NCI-H2029 treated with DMSO at 0.1 percent for 48 hours (cell line): ENCODE measurements around the gene ALDH1A1.

ENCODE experiments used
- DNase-seq: peaks from one replicate; lab custom pipeline; 2025; lab: John Stamatoyannopoulos, UW

ALDH1A1 gene

DNA sequence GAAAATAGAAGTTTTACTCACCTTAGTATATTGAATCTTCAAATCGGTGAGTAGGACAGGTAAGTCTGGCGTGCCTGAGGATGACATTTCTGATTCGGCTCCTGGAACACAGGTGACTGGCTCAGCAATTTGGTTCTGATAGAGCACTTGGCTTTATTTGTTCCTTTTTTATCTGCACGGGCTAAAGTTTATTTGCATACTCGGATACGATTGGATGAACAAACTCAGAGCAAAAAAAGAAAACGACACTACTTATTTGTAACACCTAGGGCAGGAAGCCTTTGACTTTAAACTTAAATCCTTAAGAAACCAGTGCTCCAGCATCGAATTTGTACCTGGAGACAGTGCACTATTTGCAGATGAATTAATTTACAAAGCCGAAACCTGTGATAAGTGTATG is at the start of gene ALDH1A1:
ALDH1A1 (minus strand) TSS at position 140 of the 400 bp plus-strand sequence; CDS start at position 87, 53 bp downstream.
- peak; percentile 72 for DNase-seq

DNA sequence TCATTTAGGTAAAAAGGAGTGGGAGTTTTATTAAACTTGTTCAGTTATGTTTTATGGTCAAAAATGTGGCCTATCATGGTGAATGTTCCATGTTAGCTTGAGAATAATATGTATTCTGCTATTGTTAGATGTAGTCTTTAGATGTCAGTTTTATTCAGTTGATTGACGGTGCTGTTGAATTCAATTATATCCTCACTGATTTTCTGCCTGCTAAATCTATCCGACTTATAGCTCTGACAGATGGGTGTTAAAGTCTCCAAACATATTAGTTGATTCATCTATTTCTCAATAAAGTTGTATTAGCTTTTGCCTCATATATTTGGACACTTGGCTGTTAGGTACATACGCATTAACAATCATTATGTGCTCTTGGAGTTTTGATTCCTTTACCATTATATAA is 49.0 kb upstream of the ALDH1A1 start:
- no peak for DNase-seq

DNA sequence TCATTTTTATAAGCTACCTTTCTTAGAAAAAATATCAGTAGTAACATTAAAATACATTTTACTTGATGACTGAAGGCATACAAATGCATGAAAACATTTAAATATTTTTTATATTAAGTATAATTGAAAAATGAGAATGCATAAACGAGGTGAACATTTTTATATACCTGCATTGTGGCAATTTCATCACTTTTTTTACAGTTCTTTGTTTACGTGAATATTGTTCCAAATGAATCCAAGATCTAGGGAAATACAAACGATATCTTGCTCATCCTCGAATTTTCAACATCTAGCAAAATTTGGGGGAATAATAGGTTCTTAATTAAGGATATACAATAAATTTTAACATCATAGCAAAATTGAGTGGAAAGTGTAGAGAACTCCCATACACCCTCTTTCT is 45.5 kb upstream of the ALDH1A1 start:
- DNase-seq: no peak

GRCh38 chr9:72997387-72997995 is 44.6 kb upstream of the ALDH1A1 start:
- DNase-seq: peak; percentile 11

DNA sequence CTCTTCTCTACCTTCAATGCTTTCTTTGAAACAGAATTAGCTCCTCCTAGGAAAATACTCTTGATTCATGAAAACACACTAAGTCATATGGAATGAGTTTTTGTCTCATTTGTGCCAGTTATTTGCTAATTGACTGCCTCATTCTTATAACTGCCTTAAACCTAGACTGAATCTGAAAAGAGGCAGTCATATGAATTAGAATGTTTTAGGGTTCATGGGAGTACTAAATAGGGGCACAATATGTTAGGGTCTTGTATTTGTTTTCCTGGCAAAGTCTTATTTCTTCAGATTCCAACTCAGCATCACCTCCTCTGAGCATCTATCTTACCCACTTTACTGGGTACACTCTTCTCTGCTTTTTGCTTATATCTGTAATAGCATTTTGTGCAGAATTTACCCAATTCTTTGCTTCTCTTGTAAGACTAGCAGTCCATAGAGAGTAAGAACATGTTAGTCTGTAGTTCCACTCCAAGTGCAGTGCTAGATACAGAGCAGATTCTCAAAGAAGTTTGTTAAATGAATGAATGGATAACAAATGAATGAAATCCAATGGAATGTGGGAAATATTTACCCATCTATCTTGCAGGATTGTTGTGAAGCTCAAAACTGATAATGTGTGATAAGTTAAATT is 43.9 kb upstream of the ALDH1A1 start:
- DNase-seq: no peak

DNA sequence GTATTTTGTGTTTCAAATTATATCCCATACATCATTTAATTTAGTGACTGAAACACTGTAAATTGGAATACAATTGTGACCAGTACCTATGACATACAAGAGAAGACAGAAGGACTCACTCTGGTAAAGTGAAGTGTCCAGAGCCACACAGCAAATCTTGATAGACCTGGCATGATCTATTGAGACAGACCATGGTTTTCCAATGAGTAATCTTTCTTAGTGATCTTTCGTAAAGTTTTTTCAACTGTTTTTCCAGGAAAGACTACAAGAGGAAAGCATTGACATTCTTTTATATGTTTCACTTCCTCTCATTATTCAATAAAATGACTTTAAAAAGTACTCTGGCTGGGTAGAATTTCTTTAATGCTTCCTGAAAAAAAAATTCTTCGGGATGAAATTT is 43.3 kb upstream of the ALDH1A1 start:
- no peak for DNase-seq

- DNase-seq: no peak
Measured at GRCh38 chr9:72995131-72996024, 42.5 kb upstream of the ALDH1A1 start.

DNA sequence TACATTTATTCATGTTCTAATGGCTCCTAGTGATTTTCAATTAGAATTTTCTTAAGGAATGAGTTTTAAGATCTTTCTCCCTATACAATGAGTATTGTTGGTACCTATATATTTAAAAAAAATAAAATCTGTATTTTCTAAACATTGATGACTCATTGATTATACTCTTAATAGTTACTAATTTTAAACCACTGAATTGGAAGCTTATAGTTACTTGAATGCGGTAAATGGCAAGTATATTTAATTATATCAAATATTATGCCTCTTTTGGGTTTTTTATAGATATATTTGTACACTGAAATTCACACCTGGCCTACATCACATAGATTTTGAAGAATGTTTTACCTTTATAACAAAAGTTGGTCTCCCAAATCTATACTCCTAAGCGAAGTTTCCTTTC is 38.9 kb upstream of the ALDH1A1 start:
- DNase-seq: no peak

GRCh38 chr9:72990397-72991182 is 37.7 kb upstream of the ALDH1A1 start:
- no peak for DNase-seq

DNA sequence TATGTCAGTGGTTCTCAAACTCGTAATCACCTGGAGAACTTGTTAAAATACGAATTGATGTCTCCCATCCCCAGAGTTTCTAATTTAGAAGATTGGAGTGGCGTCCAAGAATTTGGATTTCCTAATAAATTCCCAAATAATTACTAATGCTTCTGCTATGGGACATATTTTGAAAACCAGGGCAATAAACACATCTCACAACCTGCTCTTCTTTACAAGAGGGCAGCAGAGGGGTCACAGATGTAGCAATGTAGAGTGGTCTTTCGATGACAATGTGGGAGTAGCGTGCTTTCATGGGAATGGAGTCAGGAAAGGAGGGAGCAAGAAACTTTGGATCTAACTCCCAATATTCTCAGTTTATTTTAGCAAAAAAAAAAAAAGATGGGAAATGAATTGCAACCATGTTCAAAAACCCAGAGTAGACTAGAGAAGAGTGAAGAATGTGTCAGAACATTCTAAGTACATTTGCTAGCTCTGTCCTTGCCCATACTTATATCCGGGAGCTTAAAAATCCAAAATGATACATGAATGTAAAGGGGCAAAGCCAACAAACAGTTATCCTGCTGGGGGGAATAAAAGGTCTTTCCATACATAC is 33.8 kb upstream of the ALDH1A1 start:
- no peak for DNase-seq

DNA sequence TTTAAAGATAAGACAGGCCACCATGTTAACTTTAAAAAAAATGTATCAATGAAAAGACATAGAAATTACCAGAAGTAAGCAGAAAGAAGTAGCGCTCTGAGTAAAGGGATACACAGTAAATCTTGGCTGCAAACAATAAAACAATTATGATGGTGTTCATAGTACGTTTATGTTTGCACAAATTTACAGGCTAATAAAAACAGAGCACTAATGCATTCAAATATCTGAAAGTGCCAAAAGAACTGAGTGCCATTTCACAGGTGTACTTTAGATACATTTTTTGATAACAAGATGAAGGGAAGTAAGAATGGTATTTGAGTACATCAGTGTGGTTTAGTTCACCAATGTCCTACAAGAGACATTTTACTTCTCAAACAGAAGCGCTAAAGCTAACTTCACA is 32.9 kb upstream of the ALDH1A1 start:
- DNase-seq: no peak

DNA sequence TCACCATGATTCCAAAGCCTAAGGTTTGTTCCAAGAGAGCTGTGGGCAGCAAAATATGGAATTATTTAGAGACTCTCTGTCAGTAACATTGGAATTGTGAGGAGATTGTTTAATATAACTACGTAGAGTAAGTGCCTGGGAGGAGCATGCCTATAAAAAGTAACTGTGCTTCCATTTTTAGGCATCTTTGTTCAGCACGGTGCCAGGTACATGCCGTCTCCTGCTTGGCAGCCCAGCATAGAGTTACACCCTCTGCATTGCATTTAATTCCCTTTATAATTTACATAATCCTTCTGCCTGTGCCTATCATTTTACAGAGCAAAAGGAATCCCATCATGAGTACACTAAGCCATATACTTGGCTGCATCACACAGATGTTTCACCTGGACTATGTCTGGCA is 32.1 kb upstream of the ALDH1A1 start:
- DNase-seq: no peak

- DNase-seq: no peak
Measured at GRCh38 chr9:72984226-72984947, 31.5 kb upstream of the ALDH1A1 start.

DNA sequence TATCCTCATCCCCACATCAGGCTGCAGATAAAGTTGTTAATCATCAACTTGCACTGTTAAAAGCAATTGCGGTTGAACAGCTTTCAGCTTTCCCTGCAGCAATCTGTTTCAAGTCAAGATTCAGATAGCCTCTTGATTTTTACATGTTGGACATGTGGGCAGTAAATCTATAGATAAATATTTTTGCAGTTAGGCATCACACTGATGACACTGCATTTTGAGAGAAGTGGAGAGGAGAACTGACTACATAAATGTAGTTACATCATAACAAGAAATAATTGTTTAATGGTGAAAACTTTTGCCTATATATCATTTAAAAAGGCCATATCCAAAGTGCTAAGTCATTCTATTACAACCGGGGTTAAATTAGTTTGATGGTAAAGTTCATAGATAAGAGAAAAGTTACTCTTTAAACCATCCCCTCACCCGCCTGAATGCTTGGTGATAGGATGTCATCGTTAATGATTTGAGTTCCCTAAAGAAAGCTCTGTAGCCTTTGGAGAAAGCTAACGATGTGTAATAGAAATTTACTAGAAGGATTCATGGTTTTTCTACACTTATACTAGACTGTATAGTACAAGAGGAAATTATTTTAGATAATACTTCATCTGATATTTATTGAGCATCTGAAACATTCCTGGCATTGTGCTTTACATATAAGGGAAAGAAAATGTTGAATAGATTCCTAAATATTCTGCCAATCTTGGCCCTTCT is 30.8 kb upstream of the ALDH1A1 start:
- DNase-seq: no peak

DNA sequence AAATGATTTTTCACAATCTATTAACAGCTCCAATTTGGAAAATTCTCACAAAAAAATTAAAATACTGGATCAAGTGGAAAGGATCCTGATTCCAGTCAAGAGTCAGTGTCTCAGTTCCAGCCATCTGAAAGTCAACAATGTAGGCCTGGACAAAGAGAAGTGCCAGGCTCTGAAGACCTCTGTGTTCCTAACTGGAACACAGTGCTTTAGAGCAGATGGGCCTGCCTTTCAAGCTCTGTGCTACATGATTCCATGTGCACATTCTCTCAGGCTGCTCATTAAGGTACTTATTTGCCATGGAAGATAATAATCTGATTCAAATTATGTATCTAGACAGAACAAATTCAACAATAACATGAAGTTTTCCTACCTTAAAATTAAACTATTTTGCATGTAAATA is 30.2 kb upstream of the ALDH1A1 start:
- no peak for DNase-seq

DNA sequence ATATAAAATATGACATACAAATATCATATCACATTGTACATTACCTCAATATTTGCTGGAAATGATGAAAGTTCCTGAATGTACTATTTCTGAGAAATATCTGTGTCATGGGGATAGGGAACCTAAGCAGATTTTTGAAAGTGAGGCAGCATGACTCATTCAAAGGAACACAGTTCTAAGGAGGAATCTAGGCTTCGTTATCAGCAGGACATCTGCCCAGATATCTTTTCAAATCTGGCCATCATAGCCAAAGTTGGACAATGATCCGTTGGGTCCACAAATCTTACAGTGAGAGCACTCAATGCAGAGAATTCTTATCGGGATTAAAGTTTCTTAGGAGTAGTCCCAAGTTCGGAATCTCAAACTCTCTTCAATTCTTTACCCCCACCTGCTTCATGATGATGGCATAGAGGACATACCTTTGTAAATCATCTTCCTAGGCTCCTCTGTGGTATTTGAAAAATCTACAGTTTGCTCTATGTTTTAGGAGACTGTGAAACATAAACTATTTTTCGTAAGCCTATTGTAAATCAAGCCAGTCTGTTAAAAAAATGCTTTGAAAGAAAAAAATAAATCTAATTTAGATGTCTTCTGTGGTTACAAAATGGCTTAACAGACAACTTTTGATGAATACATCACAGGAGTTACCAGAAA is 29.4 kb upstream of the ALDH1A1 start:
- no peak for DNase-seq

- no peak for DNase-seq
Measured at GRCh38 chr9:72981433-72981832, 28.6 kb upstream of the ALDH1A1 start.

DNA sequence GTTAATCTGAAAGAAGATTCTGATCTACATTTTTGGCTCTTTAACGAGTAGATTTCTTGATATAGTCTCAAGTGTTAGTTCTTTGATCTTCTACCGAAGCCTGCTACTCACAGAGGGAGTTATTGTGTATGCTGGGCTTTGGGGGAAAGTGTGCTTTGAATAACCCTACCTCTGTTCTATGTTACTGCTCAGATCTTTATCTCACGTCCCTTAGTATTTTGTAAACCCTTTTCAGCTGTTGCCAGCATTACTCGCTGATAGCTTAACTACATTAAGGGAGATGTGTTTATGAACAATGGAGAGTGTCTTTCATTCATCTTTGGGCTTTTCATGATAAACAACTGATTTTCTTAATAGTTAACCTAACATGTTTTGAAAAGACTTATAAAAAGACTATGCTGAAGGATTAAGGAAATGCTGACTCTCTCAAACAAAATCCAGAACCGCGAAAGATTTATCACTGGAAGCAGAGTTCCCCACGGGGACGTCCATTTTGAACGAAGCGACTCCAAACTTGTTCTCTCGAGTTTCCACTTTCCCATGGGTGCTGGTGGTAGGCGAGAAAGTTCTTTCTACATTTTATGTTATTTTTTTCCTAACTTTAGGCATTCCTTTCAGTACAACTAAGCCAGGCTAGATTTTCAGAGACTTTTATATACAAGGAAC is 27.9 kb upstream of the ALDH1A1 start:
- DNase-seq: no peak

- no peak for DNase-seq
Measured at GRCh38 chr9:72980183-72980582, 27.3 kb upstream of the ALDH1A1 start.
